Smooth muscle cell (in vitro differentiated cells): ENCODE data around the gene INPP5A. TPM values are rescaled to one million over a fixed set of nuclear protein-coding genes. Genes with fewer than 3 reads are reported as not detected.
"Not testable (repeated sequence)": the region's sequence is repeated elsewhere in the genome, so short reads cannot be mapped to it uniquely, and the experiment has no call there.

Experiments used
- DNase-seq: peaks from one replicate; lab custom pipeline; 2025; ENCODE audit not compliant: unreplicated experiment; lab: John Stamatoyannopoulos, UW
- H2AFZ ChIP-seq: fragments of 200-600 bp; sonication (generic); 2 replicates; pipeline ENCODE4 v1.6.0; 2016; ENCODE audit warnings: antibody characterized with exemption, low read depth, mild to moderate bottlenecking
- H3F3A ChIP-seq: fragments of 200-600 bp; sonication (generic); 2 replicates; pipeline ENCODE4 v1.6.0; 2017; ENCODE audit warnings: antibody characterized with exemption, low read depth
- H3K27ac ChIP-seq: fragments of 200-600 bp; sonication (generic); 2 replicates; pipeline ENCODE4 v1.5.1; 2016; ENCODE audit warnings: low read depth, mild to moderate bottlenecking
- H3K27me3 ChIP-seq: fragments of 200-600 bp; sonication (generic); 2 replicates; pipeline ENCODE4 v1.6.1; 2016; ENCODE audit warnings: low read depth, mild to moderate bottlenecking
- H3K36me3 ChIP-seq: fragments of 200-600 bp; sonication (generic); 2 replicates; pipeline ENCODE4 v1.5.1; 2016; ENCODE audit warnings: low read depth
- H3K4me1 ChIP-seq: fragments of 200-600 bp; sonication (generic); 2 replicates; pipeline ENCODE4 v1.5.1; 2016; ENCODE audit warnings: low read depth
- H3K4me2 ChIP-seq: fragments of 200-600 bp; sonication (generic); 2 replicates; pipeline ENCODE4 v1.6.0; 2016; ENCODE audit warnings: mild to moderate bottlenecking
- H3K4me3 ChIP-seq: fragments of 200-600 bp; sonication (generic); 2 replicates; pipeline ENCODE4 v1.5.1; 2016; ENCODE audit warnings: mild to moderate bottlenecking
- H3K79me2 ChIP-seq: fragments of 200-600 bp; sonication (generic); 2 replicates; pipeline ENCODE4 v1.6.0; 2016; ENCODE audit warnings: low read depth, mild to moderate bottlenecking
- H3K9ac ChIP-seq: fragments of 200-600 bp; sonication (generic); 2 replicates; pipeline ENCODE4 v1.6.0; 2016; ENCODE audit warnings: low read depth
- H3K9me3 ChIP-seq: fragments of 200-600 bp; sonication (generic); replicated peaks from 2 replicates; pipeline ENCODE4 v1.5.1; 2016; ENCODE audit warnings: low read depth
- H4K20me1 ChIP-seq: fragments of 200-600 bp; sonication (generic); 2 replicates; pipeline ENCODE4 v1.6.0; 2016; ENCODE audit warnings: low read depth
- WGBS: methylation state at CpG from one replicate; pipeline ENCODE4 v1.1.7; 2016; ENCODE audit warnings: low lambda C conversion rate; 5-methylcytosine and 5-hydroxymethylcytosine counted together
- polyA plus RNA-seq: library from polyadenylated mRNA; unstranded; fragments of >200 nt; fragmentation: Nextera tagmentation; extraction: Ambion mirVana; gene quantifications from 2 replicates; pipeline ENCODE4 v1.2.1, GENCODE V29; 2016
- total RNA-seq: library from RNA; depleted of rRNA; stranded (reverse); fragments of >200 nt; gene quantifications from 2 replicates; pipeline ENCODE4 v1.2.3, GENCODE V29; 2014
- TF ChIP-seq, protein P1 (sequence below): fragments of 200-600 bp; sonication (generic); IDR thresholded peaks from 2 replicates; pipeline ENCODE4 v1.5.1; 2017; ENCODE audit warnings: borderline replicate concordance, mild to moderate bottlenecking, antibody characterized with exemption; ENCODE audit not compliant: insufficient read depth, poor library complexity, severe bottlenecking

Gene INPP5A
- total and polyA plus RNA-seq, 2 experiments from 2014 or later: 48.0 to 55.9 TPM

DNA sequence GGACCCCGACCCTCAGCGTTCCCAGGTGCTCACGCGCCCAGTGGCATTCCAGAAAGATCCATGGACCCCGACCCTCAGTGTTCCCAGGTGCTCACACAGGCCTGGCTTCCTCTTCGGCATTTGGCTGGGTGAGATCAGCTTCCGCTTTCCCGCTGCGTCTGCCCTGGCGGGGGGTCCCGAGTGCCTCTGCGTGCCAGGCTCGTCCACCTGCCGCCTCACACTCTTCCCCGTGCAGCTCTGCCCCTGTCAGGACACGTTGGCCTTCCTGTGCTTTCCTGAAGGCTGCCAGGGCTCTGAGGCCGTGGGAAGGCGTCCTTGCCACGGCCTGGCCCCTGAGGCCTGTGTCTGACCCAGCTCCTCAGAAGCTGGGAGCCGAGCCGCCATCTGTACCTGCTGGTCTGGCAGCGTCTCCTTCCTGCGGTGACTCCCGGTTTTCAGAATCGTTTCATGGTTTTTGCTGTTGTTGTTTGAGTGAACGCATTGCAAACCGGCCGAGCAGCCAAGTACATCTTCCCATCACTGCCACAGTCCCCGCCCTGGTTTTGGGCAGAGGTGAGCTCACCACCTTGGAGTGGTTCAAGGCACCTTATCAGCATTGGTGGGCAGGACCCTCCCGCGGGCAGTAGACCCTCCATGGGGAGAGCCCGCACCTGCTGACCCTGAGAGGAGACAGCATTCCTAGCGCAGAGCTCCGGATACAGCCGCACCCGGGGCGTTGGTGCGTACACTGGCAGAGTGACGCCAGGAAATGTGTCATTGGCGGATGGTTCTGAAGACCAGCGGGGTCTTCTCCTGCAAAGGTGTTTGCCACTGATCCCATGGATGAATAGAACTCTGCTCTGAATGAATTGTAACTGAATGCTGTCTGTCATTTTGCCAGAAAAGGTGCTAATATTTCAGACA, 231.0 kb downstream of the INPP5A start:
- H3K79me2 ChIP-seq: no peaks in the 10 kb centered on the region
- no peak overlapping the region for H3K9ac ChIP-seq
- no peak overlapping the region for H2AFZ ChIP-seq
- no peaks in the 10 kb centered on the region for H3K4me1 ChIP-seq
- no peak overlapping the region for H3K4me3 ChIP-seq
- DNase-seq: no peak
- H3K9me3 ChIP-seq: no peaks in the 10 kb centered on the region
- H3K27me3 ChIP-seq: no peaks in the 10 kb centered on the region
- no peak overlapping the region for H3K27ac ChIP-seq
- no peaks in the 10 kb centered on the region for H3F3A ChIP-seq
- H4K20me1 ChIP-seq: peaks cover 7% of the 10 kb centered on the region
- no peaks in the 10 kb centered on the region for H3K36me3 ChIP-seq
- TF ChIP-seq, protein P1, sequence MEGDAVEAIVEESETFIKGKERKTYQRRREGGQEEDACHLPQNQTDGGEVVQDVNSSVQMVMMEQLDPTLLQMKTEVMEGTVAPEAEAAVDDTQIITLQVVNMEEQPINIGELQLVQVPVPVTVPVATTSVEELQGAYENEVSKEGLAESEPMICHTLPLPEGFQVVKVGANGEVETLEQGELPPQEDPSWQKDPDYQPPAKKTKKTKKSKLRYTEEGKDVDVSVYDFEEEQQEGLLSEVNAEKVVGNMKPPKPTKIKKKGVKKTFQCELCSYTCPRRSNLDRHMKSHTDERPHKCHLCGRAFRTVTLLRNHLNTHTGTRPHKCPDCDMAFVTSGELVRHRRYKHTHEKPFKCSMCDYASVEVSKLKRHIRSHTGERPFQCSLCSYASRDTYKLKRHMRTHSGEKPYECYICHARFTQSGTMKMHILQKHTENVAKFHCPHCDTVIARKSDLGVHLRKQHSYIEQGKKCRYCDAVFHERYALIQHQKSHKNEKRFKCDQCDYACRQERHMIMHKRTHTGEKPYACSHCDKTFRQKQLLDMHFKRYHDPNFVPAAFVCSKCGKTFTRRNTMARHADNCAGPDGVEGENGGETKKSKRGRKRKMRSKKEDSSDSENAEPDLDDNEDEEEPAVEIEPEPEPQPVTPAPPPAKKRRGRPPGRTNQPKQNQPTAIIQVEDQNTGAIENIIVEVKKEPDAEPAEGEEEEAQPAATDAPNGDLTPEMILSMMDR: no peak
- no peak overlapping the region for H3K4me2 ChIP-seq
- 98% methylated on average over 41 of the region's 41 CpGs for WGBS

DNA sequence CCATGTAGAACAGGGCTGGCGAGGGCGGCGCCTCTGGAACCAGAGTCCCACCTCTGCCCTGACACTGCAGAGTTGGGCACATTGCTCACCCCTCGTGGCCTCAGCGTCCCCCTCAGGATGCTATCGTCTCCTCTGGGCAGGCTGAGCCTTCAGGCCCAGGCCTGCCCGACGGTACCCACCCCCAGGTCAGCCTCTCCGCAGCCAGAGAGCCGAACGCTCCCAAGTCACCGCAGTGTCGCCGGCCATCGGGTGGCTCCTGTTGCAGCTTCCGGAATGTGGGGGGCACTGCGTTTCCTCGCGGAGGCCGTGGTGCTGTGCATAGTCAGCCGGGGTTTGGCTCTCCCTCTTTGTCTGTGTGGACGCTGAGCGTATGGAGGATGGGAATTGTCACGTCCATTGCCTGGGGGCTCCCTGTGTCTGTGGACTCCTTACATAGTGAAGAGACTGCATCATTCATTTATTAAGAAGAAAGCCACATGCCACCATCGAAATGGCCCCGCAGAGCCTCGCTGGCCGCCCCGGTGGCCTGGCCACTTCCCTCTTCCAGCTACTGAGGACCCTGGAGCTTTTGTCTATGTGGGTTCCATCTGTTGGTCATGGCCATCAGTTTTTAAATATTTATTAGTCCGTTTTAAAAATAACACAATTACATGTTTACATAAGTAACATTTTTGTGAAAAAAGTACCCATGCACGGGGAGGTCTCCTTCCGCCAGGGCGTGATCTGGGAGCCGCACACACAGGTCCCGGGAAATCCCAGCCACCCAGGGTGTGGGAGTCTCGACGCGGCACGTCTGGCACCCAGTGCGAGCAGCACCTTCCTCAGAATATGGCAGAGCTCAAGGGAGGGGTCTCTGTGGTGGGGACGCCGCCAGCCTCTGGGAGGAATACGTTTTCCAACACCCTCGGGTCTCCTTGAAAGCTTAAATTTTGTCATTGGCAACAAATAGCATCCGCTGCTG, 232.8 kb downstream of the INPP5A start:
- Histone ChIP-seq H3K79me2 (no peaks in the 10 kb centered on the region), H3K4me3 (no peak overlapping the region), H3K36me3 (no peaks in the 10 kb centered on the region), H3K9me3 (no peaks in the 10 kb centered on the region), H2AFZ (no peak overlapping the region), H3K27ac (no peak overlapping the region), H3K27me3 (no peaks in the 10 kb centered on the region), H3K9ac (no peak overlapping the region), H3K4me2 (no peak overlapping the region), H4K20me1 (peaks cover 2% of the 10 kb centered on the region), H3K4me1 (no peaks in the 10 kb centered on the region), H3F3A (no peaks in the 10 kb centered on the region)
- no peak for DNase-seq
- WGBS: 98% methylated on average over 45 of the region's 45 CpGs
- TF ChIP-seq, protein P1: no peak

DNA sequence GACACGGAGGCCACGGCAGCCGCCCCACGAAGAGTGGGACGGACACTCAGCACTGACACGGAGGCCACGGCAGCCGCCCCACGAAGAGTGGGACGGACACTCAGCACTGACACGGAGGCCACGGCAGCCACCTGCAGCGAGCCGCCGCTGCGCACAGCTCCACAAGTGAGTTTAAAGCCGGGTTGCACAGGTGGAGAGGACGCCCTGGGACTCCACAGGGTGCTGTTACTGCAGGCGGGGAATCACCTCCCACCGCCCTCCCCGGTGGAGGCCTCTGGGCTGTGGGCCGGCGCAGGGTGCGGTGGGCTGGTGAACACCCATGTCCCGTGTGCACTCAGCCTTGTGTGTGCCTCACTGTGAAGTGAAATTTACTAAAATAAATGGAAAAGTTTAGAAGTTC, 235.2 kb downstream of the INPP5A start:
- not testable (repeated sequence) for H3K27me3 ChIP-seq, H3K36me3 ChIP-seq, H3K4me3 ChIP-seq, H3K27ac ChIP-seq, H3K9ac ChIP-seq, H3K4me2 ChIP-seq, H3K9me3 ChIP-seq, H3K79me2 ChIP-seq, DNase-seq, H3K4me1 ChIP-seq, H2AFZ ChIP-seq, H3F3A ChIP-seq
- over 99% methylated on average over 22 of the region's 25 CpGs for WGBS
- H4K20me1 ChIP-seq: peaks cover 17% of the 10 kb centered on the region

DNA sequence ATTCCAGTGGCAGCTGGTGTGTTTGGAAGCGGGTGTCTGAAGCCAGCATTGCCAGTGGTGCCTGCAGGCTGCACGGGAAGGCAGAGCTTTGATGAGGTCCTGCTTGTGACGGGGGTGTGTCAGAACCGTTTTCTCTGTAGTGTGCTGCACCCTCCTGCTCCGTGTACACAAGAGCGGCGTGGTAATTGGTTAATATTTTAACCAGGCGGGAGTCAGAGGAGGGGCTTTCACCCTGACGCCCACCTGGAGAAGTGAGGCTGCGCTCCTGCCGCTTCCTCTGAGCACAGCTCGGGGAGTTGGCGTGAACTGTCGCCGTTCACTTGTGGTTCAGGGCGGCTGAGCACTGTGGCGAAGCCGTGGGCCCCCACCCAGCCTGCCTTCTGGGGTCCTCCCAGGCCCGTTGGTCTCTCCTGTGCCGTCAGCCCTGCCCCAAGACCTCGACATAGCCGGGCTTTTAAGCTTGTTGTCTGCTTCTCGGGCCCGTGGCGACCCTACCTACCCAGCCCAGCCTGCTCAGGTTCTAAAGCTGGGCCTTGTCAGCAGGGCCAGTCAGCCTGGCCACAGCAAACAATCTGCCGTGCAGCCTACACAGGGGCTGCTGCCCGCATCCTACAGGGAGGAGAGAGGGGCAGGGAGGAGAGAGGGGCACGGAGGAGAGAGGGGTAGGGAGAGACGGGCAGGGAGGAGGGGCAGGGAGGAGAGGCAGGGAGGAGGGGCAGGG, 236.8 kb downstream of the INPP5A start:
- H3K9ac ChIP-seq: no peak overlapping the region
- WGBS: 85% methylated on average over 27 of the region's 29 CpGs

More for the DNA sequence above, 236.8 kb downstream of the INPP5A start:
- no peak overlapping the region for H3K4me3 ChIP-seq
- no peaks in the 10 kb centered on the region for H3K27me3 ChIP-seq
- DNase-seq: no peak
- no peaks in the 10 kb centered on the region for H3F3A ChIP-seq
- TF ChIP-seq, protein P1: no peak
- peaks cover 29% of the 10 kb centered on the region for H4K20me1 ChIP-seq
- no peak overlapping the region for H3K27ac ChIP-seq
- no peaks in the 10 kb centered on the region for H3K79me2 ChIP-seq
- no peaks in the 10 kb centered on the region for H3K36me3 ChIP-seq
- H2AFZ ChIP-seq: no peak overlapping the region
- no peaks in the 10 kb centered on the region for H3K9me3 ChIP-seq
- H3K4me2 ChIP-seq: no peak overlapping the region
- no peaks in the 10 kb centered on the region for H3K4me1 ChIP-seq
